Ovary (tissue), 3 donors: ENCODE results near the gene KIF5A.

ENCODE experiments used
- POLR2A ChIP-seq: fragments of 450-650 bp; IDR thresholded peaks from one replicate; pipeline ENCODE4 v1.6.1; 2017; ENCODE audit warnings: antibody characterized with exemption, mild to moderate bottlenecking, moderate library complexity
- TF ChIP-seq, protein P1 (sequence below), 3 donors: fragments of 450-650 bp in 2 of 3; fragments of 200-600 bp in 1 of 3; IDR thresholded peaks; one replicate each; pipeline versions ENCODE4 v1.5.1 to v1.8.0; 2016 to 2022; ENCODE audit warnings: antibody characterized with exemption in 3 of 3, mild to moderate bottlenecking in 1 of 3
- donor health status: DM: no; HTN: no; CAD: no.

DNA sequence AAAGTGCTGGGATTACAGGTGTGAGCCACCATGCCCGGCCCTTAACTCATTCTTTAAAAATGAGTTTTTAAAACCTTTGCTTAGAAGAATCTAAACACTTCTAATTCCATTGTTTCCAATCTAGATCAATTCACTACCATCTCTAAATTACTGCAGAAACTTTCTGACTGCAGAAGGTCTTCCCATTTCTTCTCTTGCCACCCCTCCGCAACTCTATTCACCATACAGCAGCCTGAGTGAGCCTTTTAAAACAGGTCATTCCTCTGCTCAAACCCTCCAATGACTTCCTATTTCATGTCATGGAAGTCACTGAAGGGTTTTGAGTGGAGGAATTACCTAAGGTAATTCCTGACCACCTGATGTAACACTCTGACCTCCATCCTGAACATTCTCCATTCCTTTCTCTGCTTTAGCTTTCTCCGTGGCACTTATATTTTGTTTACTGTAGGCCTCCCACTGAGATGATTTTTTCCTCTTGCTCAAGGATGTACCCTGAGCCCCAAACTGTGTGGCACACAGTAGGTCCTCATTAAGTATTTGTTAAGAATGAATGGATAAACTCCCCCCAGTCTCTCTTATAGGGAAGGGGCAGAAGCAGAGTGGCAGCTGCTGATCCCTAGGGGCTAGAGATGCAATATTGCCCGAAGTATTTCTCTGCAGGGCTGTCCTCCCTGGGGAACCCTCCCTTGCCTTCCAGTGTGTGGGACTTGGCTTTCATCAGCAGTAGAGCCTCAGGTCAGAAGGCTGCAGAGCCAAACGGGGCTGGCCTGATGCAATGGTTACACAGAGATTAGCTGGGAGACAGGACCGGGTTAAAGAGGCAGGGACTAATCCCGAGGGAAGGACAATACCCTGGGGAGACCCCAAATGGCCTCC is 30.7 kb upstream of the KIF5A start:
- TF ChIP-seq, protein P1, sequence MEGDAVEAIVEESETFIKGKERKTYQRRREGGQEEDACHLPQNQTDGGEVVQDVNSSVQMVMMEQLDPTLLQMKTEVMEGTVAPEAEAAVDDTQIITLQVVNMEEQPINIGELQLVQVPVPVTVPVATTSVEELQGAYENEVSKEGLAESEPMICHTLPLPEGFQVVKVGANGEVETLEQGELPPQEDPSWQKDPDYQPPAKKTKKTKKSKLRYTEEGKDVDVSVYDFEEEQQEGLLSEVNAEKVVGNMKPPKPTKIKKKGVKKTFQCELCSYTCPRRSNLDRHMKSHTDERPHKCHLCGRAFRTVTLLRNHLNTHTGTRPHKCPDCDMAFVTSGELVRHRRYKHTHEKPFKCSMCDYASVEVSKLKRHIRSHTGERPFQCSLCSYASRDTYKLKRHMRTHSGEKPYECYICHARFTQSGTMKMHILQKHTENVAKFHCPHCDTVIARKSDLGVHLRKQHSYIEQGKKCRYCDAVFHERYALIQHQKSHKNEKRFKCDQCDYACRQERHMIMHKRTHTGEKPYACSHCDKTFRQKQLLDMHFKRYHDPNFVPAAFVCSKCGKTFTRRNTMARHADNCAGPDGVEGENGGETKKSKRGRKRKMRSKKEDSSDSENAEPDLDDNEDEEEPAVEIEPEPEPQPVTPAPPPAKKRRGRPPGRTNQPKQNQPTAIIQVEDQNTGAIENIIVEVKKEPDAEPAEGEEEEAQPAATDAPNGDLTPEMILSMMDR (IDR thresholded peaks at IDR 0.05): no peak
- no peak for TF ChIP-seq POLR2A
